ENCODE results near the gene ELP4. TPM values are rescaled to one million over a fixed set of nuclear protein-coding genes. Genes with fewer than 3 reads are reported as not detected.

ELP4 gene
- total RNA-seq, 1 experiment from 2014 or later: 17.2 TPM

GRCh38 chr11:31807799-31808667 is 298.5 kb downstream of the ELP4 start:
- Histone ChIP-seq H3K4me3 (ENCODE audit: low read depth in 2 of 2, low read length in 2 of 2) (no peak overlapping the region), H3K27me3 (ENCODE audit: control insufficient read depth, insufficient read depth, low read length) (peaks cover 21% of the 10 kb centered on the region), H3K4me1 (ENCODE audit: control insufficient read depth, insufficient read depth, low read length) (0 out of 2 replicates have a peak, but pooled peaks cover 3% of the 10 kb centered on the region), H3K27ac (ENCODE audit: low read length) (no peak overlapping the region), H3K36me3 (ENCODE audit: control insufficient read depth, insufficient read depth, low read length) (no peaks in the 10 kb centered on the region), H3K9me3 (ENCODE audit: control insufficient read depth, insufficient read depth, low read depth, low read length) (no peaks in the 10 kb centered on the region)
- intact Hi-C loops (cut with micrococcal nuclease; ENCODE audit: unreplicated experiment): no loop called here
- no TSS peak for BruUV-seq (replicated peaks)
- TF ChIP-seq CTCF (IDR thresholded peaks at IDR 0.05): no peak
- no peak for TF ChIP-seq POLR2AphosphoS5 (IDR thresholded peaks at IDR 0.05; ENCODE audit: low read depth, low read length)
- no peak for TF ChIP-seq SIN3A (IDR thresholded peaks at IDR 0.05; ENCODE audit: borderline replicate concordance, insufficient read depth, low read depth, low read length)
- no peak for TF ChIP-seq TCF7L2 (IDR thresholded peaks at IDR 0.05; ENCODE audit: low read depth, low read length)
- TF ChIP-seq, protein P1, sequence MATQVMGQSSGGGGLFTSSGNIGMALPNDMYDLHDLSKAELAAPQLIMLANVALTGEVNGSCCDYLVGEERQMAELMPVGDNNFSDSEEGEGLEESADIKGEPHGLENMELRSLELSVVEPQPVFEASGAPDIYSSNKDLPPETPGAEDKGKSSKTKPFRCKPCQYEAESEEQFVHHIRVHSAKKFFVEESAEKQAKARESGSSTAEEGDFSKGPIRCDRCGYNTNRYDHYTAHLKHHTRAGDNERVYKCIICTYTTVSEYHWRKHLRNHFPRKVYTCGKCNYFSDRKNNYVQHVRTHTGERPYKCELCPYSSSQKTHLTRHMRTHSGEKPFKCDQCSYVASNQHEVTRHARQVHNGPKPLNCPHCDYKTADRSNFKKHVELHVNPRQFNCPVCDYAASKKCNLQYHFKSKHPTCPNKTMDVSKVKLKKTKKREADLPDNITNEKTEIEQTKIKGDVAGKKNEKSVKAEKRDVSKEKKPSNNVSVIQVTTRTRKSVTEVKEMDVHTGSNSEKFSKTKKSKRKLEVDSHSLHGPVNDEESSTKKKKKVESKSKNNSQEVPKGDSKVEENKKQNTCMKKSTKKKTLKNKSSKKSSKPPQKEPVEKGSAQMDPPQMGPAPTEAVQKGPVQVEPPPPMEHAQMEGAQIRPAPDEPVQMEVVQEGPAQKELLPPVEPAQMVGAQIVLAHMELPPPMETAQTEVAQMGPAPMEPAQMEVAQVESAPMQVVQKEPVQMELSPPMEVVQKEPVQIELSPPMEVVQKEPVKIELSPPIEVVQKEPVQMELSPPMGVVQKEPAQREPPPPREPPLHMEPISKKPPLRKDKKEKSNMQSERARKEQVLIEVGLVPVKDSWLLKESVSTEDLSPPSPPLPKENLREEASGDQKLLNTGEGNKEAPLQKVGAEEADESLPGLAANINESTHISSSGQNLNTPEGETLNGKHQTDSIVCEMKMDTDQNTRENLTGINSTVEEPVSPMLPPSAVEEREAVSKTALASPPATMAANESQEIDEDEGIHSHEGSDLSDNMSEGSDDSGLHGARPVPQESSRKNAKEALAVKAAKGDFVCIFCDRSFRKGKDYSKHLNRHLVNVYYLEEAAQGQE (IDR thresholded peaks at IDR 0.05; ENCODE audit: insufficient read depth in 1 of 2, low read depth in 2 of 2, low read length in 1 of 2): no peak
- DNase-seq (ENCODE audit: low read depth, low spot score) (no peak), ATAC-seq (no peak)
- POLR2A ChIA-PET: no interaction called here
- in situ Hi-C loops (cut with HindIII; ENCODE audit: low pct_unique_long_range_greater_than_20kb, low sequenced_read_pairs): no loop called here
- CTCF ChIA-PET: no interaction called here

- Histone ChIP-seq H3K27me3 (ENCODE audit: control insufficient read depth, insufficient read depth, low read length) (peaks cover 21% of the 10 kb centered on the region), H3K4me3 (ENCODE audit: low read depth in 2 of 2, low read length in 2 of 2) (no peak overlapping the region), H3K4me1 (ENCODE audit: control insufficient read depth, insufficient read depth, low read length) (0 out of 2 replicates have a peak, but pooled peaks cover 3% of the 10 kb centered on the region), H3K36me3 (ENCODE audit: control insufficient read depth, insufficient read depth, low read length) (no peaks in the 10 kb centered on the region), H3K27ac (ENCODE audit: low read length) (no peak overlapping the region), H3K9me3 (ENCODE audit: control insufficient read depth, insufficient read depth, low read depth, low read length) (no peaks in the 10 kb centered on the region)
- CTCF ChIA-PET: no interaction called here
- BruUV-seq (replicated peaks): no TSS peak
- ATAC-seq (no peak), DNase-seq (ENCODE audit: low read depth, low spot score) (no peak)
- in situ Hi-C loops (cut with HindIII; ENCODE audit: low pct_unique_long_range_greater_than_20kb, low sequenced_read_pairs): no loop called here
- intact Hi-C loops (cut with micrococcal nuclease; ENCODE audit: unreplicated experiment): no loop called here
- TF ChIP-seq, protein P1 (IDR thresholded peaks at IDR 0.05; ENCODE audit: insufficient read depth in 1 of 2, low read depth in 2 of 2, low read length in 1 of 2): no peak
- TF ChIP-seq TCF7L2 (IDR thresholded peaks at IDR 0.05; ENCODE audit: low read depth, low read length) (no peak), POLR2AphosphoS5 (IDR thresholded peaks at IDR 0.05; ENCODE audit: low read depth, low read length) (no peak), SIN3A (IDR thresholded peaks at IDR 0.05; ENCODE audit: borderline replicate concordance, insufficient read depth, low read depth, low read length) (no peak), CTCF (IDR thresholded peaks at IDR 0.05) (no peak)
- POLR2A ChIA-PET: no interaction called here
These were observed 299.4 kb downstream of the ELP4 start for GRCh38 chr11:31808721-31809540.
